NCI-H69 (cell line): Measurements from ENCODE around the gene KCNK10.

Experiments used
- DNase-seq: peaks from one replicate; lab custom pipeline; 2025; lab: John Stamatoyannopoulos, UW

KCNK10 gene

DNA sequence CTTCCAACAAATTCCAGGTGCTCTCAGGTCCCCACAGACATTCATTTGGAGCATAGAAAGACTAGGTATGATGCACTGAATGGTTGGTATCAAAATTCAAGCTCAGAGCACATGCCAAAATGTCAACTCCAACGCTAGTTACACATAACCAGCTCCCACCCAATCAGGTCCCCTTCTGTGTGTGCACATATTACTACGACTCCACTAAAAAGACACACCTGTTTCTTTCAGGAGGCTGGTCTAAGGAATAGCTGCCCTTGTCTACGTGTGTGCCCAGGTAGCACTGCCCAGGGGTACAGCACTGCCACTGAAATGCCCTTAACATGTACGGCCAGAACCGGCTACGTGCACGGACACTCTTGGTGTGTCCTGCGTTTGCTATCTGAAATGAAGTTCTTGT, 138.1 kb downstream of the KCNK10 start:
- DNase-seq = no peak

DNA sequence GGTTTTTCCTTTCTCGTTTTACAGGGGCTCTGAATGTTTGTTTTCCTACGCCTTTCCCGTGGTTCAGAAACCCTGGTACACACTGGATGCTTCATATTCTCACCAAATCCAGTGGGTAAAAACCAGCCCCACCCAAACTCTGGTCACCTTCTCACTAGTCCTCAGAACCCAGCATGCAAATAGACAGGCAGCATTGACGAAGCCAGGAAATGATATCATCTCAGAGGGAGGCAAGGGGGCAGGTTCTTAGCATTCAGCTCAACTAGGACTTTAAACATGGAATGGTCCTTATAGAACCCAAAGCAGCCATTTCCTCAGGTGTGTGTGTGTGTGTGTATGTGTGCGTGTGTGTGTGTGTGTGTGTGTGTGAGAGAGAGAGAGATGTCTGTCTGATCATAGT, 142.0 kb downstream of the KCNK10 start:
- no peak for DNase-seq

DNA sequence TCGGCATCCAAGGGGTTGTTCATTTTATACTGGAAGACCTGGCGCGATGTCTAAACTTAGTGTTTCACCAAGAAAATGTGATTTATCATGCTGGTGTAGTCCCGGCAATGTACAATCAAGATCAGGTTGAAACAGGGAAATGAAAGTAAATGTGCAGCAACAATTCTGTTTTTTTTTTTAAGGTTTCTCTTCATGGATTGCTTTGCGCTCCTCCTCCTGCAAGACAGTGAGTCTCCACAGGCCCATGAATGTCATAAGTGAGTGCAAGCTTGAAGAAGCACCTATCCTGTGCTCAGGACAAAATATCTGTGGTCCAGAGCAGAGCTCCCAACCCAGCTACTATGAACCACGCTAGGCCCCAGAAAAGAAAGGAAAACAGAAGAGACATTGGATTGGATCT, 143.4 kb downstream of the KCNK10 start:
- DNase-seq = no peak

DNA sequence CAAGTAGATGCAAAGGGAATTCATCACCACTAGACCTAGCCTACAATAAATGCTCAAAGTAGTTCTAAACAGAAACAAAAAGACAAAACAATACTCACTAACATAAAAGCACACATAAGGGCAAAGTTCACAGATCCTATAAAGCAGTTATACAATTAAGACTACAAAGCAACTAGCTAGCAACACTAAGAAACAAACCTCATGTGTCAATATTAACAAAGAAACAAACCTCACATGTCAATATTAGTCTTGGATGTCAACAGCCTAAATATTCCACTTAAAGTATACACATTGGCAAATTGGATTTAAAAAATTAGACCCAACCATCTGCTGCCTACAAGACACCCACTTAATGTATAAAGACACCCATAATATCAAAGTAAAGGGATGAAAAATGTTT, 152.7 kb downstream of the KCNK10 start:
- no peak for DNase-seq

DNA sequence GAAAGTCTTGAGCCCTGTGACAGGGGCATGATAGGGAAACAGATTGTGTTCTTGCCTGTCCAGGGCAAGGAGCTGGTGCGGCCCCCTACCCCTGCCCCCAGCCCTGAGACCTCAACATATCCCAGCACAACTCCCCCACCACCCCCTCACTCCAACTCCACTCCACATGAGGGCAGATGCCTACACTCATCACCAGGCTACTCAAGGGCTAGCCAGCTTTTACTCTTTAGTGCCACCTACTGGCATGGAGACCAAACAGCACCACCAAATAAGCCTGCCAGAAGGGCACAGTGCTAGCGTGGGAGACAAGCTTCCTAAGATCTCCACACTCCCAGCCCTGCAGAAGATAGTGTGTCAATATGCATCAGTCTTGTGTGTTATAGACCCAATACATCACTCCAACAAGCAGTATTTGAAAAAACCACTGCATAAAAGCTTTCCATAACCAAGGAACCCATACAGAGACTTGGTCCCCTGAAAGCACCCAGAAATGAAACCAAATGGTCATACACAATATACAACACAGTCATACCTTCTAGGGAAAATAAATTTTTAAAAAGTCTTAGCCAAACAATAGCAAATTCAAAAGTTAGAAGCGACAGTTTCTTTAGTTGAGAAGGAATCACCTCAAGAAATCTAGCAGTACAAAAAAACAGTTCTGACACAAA, 154.4 kb downstream of the KCNK10 start:
- DNase-seq = peak; percentile 55

DNA sequence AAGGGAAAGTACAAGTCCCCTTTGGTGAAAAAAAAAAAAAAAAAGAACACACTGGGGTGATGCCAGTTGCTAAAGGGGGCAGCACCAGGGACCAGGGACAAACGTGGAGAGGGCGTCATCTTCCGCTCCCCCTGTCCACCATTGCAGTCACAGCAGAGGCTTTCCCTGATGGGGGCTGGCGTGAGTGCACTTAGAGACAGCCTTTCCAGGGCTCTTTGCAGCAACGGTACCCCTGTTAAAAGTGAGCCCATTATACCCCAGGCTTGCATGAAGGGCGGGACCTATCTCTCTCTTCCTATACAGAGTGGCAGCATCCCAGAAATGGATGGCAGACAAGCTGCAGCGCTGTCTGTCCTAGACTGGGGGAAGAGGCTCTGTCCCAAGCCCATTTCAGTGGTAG, 155.0 kb downstream of the KCNK10 start:
- no peak for DNase-seq

DNA sequence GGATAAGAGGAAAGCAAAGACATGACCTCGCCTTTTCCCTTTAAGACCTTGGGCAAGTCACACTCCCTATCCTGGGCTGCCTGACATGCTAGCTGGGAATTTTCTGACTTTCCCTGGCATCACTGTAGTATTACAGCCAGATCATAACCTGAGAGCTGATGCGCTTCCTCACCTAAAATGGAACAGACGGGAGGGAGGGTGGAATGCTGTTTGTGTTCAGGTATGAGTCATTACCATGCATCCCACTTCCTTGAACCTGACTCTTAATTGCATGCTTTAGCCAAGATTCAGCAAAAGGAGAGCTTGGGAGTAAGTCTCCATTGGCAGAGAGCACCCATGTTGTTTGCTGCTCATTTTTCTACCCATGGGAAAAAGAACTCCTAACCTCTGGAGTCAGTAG, 156.5 kb downstream of the KCNK10 start:
- peak; percentile 22 for DNase-seq

DNA sequence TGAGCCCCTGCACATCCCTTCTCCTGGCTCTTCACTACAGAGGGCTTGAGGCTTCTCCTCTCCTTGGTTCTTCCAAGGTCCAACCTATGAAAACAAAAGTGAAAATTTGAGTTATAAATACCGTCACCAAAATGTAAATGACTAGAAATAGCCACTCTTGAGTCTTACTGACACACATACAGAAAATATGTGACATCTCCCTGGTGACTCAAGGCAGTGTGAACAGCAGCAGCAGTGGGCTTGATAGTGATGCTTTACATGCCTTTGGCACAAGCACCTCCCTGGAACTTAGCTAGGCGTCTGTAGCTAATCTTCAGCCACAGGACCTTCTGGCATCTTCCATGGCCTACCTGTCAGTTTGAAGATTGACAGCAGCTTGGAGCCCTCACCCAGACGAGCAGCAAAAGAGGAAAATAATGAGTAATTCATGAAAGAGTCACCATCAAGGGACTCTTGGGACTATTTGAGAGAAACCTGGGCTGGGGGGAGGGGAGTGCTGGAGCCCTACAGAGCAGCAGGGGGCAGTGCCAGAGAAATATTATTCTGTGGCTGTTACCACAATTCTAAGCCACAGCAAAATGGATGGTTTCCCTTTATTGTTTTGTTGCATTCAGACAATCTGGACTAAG, 158.0 kb downstream of the KCNK10 start:
- no peak for DNase-seq

DNA sequence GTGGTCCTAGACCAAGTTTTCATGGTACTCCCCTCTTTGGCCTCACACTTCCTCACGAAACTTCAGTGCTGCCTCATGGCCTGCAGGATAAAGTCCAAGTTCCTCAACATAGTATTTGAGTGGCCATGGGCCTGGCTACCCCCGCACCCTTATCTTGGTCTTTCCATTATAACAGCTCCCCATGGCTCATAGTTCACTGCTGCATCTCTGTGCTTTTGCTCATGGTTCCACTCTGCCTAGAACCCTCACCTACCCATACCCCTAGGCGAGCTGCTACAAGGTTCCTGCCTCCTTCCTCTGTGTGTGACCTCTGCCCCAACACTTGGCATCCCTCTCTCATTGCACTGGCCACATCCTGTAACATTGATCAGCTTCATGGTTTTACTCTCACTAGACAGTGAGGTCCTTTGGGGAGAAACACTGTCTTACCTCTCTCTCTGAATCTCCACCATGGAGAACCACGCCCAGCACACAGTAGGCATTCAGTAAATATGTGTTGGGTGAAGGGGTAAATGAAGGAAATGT, 159.3 kb downstream of the KCNK10 start:
- DNase-seq = no peak

DNA sequence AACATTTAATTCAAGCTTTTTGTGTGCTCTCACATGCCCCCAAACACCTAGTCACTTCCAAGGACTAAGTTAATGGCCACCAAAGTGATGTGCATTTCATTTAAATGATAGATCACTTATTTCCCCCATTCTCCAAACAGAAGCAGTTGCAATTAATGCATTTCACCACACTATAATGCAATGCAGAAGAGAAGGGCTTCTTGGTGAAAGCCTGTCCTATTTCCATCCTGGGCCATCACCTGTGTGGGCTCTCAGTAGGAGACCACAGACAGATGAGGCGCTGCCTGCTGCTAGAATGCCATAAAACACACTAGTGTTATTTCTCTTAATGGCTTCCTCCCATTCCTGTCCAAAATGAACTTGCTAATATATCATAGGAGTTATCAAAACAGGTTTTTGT, 166.9 kb downstream of the KCNK10 start:
- DNase-seq = no peak

DNA sequence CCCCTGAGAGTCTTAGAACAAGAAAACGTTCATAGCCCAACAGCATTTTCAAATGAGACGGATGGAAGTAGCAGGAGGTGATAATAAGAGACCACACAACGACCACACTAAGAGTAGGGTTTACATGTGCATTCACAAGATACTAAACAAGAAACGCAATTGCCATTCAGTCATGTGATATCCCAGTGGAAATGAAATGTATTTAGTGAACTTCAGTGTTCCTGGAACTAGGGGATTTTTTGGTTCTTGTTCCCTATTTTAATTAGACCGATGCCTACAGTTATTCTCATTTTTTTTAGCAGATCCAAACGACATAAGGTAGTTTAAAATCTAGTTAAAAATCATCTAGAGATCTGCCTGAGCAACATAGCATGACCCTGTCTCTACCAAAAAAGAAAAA, 168.1 kb downstream of the KCNK10 start:
- DNase-seq = no peak

DNA sequence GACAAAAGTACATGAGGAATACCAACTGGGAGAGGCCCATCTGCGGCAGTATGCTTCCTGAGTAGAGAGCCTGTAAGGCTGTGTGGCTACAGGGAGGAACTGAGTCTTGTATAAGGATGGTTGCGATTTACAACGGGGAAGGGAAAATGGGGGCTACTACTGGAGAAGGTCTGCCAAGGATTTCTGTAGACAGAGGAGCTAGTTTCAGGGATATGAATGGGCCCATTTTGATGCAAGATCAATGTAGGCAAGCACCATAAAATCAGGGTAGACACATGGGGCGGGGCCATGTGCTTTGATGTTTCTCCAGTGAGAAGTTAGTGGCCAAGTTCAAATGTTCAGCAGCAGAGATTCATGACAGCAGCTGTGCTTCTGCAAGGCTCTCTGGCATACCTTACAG, 168.7 kb downstream of the KCNK10 start:
- no peak for DNase-seq

DNA sequence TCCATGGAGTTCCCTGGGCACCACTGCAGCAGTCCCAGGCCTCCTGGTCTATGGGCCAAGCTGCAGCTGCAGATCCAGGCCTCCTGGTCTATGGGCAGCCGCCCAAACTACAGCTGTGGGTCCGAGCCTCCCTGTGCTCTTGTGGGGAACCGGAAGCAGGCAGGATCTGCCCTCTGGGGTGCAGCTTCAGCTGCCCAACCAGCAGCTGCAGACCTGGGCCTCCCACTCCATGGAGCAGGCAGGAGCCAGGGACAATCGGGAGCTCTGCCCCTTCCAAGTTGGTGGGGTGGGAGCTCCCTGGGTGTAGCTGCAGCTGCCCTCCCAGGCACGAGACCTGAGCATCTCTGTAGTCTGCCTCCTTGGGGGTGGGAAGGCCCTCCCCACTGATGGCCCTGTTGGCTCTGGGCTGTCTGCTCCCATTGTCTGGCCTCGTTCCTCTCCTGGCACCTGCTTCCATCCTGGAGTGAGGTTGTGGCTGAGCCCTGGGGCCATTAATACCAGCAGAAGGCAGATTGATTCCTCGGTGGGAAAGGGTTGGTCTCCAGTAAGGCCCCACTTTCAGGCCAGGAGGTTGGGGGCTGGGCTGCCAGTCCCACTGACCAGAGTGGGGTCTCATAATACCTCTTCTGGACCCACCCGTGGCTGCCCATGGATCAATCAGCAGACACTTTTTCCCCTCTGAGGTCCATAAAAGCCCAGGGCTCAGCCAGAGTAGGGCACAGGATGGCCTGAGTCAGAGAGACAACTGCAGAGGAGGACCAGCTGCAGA, 176.0 kb downstream of the KCNK10 start:
- no peak for DNase-seq

DNA sequence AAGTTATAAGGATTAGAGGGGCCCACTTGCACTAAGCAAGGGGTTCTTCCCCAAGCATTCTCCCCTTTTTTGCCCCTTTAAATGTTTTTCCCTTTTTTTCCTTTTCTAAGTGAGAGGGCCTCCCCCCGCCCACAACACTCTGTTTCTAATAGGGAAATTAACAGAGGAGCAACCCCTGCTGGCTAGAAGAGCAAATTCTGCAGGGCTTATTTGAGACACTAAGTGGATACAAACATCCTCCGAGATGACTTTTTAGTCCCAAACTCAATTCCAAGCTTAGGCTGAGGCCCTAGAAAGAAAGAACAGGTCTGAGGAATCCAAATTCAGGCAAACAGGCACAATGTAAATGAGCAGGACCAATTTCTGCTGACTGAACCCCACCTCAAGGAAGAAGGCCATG, 179.3 kb downstream of the KCNK10 start:
- no peak for DNase-seq

DNA sequence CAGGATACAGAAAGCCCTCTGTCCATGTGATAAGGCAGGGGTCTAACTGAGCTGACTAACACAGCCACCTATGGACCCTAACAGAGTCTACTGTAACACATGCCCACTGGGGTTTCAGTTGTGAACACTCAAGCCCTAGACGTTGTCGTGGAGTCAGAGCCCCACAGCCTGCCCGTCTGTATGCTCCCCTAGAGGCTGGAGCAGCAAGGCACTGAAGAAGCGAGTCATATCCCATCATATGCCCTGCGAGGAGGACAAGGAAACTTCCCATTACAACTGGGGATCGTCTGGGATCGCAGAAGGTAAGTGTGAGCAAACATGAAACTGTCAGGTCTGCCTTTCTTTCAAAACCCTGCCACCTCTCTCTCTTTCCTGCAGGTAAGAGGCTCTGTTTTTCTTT, 180.1 kb downstream of the KCNK10 start:
- no peak for DNase-seq

DNA sequence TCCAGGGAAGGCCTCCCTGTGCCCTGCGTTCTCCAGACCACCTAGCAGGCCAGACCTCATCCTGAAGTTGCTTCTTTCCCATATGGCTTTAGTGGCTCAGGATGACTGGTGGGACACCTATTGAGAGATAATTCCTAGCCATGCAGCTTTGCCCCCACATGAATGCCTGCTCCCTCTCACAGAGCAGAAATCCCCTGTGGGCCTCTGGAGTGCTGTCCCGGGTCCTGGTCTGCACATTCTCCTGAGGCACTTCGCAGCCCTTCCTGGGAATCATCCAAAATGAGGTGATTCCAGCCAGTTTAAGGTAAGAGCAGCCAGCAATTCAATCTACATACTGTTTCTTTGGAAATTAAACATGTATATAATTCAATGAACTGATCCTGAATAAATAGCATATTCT, 182.2 kb downstream of the KCNK10 start:
- DNase-seq = no peak

DNA sequence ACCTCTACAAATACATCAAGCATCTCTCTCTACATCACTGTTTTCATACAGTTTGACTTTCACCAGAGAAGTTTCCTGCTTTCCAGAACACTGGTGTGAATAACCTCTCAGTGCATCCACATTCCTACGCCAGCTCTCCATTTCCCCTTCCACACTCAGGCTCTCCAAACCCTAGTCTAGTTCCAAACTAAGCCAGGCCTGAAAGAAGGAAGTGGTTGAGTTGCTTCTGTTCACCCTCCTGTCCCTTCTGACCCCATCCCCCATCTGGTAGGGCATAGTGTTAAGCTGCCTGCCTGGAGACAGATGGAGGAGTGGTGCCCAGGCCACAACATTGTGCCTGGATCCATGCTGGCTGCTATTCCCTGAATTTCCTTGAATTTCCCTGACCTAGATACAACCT, 185.7 kb downstream of the KCNK10 start:
- no peak for DNase-seq
